Activated CD4-positive, alpha-beta T cell treated with anti-CD3 and anti-CD28 coated beads, Interleukin-2, amount 50 U/mL, for 24 hours (primary cell): ENCODE data around the gene NXPE3.
A peak's percentile ranks its signal among the peaks of the same experiment; 100 is the strongest.

Experiments
- DNase-seq, 2 donors: peaks; one replicate each; pipeline ENCODE4 v3.0.0-alpha.2; 2020; ENCODE audit warnings: low read depth in 1 of 2, low spot score in 1 of 2

The NXPE3 gene

GRCh38 chr3:101802179-101802578 is 23.2 kb downstream of the NXPE3 start:
- no peak for DNase-seq

- DNase-seq: peak in 1 of 2 donors; percentile 70
Observed at GRCh38 chr3:101803173-101803782, 24.3 kb downstream of the NXPE3 start.

GRCh38 chr3:101803939-101804338 is 24.9 kb downstream of the NXPE3 start:
- no peak for DNase-seq

- DNase-seq: no peak
Observed at GRCh38 chr3:101806491-101806890, 27.5 kb downstream of the NXPE3 start.

GRCh38 chr3:101807888-101808287 is 28.9 kb downstream of the NXPE3 start:
- no peak for DNase-seq

GRCh38 chr3:101809178-101810021 is 30.4 kb downstream of the NXPE3 start:
- DNase-seq: peak in 1 of 2 donors; percentile 27

- no peak for DNase-seq
Observed at GRCh38 chr3:101810022-101810418, 31.0 kb downstream of the NXPE3 start.

GRCh38 chr3:101811875-101812274 is 32.9 kb downstream of the NXPE3 start:
- no peak for DNase-seq

GRCh38 chr3:101812895-101813294 is 33.9 kb downstream of the NXPE3 start:
- DNase-seq: no peak

GRCh38 chr3:101813817-101814440 is 34.9 kb downstream of the NXPE3 start:
- no peak for DNase-seq

GRCh38 chr3:101814835-101815234 is 35.8 kb downstream of the NXPE3 start:
- no peak for DNase-seq

GRCh38 chr3:101816215-101817149 is 37.5 kb downstream of the NXPE3 start:
- no peak for DNase-seq

GRCh38 chr3:101817992-101818391 is 39.0 kb downstream of the NXPE3 start:
- no peak for DNase-seq

- DNase-seq: no peak
Observed at GRCh38 chr3:101819649-101820206, 40.7 kb downstream of the NXPE3 start.

- DNase-seq: no peak
Observed at GRCh38 chr3:101821503-101821902, 42.5 kb downstream of the NXPE3 start.

- no peak for DNase-seq
Observed at GRCh38 chr3:101823525-101823924, 44.5 kb downstream of the NXPE3 start.

- DNase-seq: no peak
Observed at GRCh38 chr3:101824702-101825101, 45.7 kb downstream of the NXPE3 start.

- DNase-seq: no peak
Observed at GRCh38 chr3:101825904-101826445, 47.0 kb downstream of the NXPE3 start.

- peak; percentile 67 to 76 for DNase-seq
Observed at GRCh38 chr3:101827211-101828174, 48.5 kb downstream of the NXPE3 start.
